RPMI8226 (cell line): ENCODE results near the gene KIN.
"Not testable (repeated sequence)": the region's sequence is repeated elsewhere in the genome, so short reads cannot be mapped to it uniquely, and the experiment has no call there.

Source experiments
- DNase-seq: peaks from one replicate; pipeline ENCODE4 v3.0.0-alpha.2; 2015

Gene KIN

GRCh38 chr10:7718685-7719084 is 69.1 kb downstream of the KIN start:
- DNase-seq, result no peak

GRCh38 chr10:7717767-7718166 is 70.0 kb downstream of the KIN start:
- no peak for DNase-seq

DNA sequence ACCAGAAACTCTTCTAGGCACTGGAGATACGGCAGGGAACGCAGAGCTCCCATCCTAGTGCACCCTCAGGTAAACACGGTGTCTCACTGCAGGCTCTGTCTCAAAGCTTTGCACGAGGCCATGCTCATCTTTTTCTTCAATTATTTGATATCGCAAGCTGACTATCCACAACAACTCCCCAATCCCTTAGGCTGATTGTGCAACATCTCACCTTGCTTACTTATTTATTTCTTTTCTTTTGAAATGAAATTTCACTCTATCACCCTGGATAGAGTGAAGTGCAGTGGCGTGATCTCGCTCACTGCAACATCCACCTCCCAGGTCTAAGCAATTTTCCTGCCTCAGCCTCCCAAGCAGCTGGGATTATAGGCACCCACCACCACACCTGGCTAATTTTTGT is 72.3 kb downstream of the KIN start:
- no peak for DNase-seq

DNA sequence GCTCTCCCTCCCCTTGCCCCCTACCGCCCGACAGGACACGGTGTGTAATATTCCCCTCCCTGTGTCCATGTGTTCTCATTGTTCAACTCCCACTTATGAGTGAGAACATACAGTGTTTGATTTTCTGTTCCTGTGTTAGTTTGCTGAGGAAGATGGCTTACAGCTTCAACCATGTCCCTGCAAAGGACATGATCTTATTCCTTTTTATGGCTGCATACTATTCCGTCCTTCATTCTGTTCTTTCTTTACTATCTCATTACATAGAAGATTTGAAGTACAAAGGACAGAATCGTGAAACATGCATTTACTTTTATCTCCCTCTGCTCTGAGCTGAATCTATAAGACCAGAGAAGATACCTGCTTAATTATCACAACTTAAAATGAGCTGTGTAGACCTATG is 76.7 kb downstream of the KIN start:
- DNase-seq, result not testable (repeated sequence)

DNA sequence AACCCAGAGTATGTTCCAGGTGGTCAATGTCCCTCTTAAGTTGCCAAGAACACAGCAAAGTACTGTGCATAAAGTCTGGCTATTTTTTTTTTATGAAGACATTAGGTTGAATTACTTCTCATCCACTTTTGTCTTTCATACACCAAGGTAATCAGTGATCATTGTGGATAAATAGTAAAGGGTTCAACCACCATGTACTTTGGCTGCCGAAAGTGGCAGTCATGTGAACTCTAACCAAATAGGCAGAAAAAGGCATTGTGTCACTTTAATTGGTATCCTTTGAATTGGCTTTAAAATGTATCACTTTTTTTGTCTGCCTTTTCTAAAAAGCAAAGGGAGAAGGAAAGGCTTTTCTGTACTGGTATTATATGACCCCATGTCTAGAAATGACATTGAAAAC is 77.3 kb downstream of the KIN start:
- no peak for DNase-seq

DNA sequence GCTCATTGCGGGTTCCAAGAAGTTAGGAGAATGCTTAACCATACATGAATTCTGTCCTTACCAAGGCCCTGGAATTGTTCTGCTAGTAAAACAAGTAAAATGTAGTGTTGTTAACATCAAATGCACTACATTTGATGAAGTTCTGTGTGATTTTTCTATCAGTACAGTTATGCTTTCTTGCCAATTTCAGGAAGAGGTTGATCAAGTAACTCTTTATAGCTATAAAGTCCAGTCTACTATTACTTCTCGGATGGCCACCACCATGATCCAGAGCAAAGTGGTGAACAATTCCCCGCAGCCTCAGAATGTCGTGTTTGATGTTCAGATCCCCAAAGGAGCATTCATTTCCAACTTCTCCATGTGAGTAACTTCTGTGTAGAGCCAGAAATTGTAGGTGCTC is 79.0 kb downstream of the KIN start:
- no peak for DNase-seq

DNA sequence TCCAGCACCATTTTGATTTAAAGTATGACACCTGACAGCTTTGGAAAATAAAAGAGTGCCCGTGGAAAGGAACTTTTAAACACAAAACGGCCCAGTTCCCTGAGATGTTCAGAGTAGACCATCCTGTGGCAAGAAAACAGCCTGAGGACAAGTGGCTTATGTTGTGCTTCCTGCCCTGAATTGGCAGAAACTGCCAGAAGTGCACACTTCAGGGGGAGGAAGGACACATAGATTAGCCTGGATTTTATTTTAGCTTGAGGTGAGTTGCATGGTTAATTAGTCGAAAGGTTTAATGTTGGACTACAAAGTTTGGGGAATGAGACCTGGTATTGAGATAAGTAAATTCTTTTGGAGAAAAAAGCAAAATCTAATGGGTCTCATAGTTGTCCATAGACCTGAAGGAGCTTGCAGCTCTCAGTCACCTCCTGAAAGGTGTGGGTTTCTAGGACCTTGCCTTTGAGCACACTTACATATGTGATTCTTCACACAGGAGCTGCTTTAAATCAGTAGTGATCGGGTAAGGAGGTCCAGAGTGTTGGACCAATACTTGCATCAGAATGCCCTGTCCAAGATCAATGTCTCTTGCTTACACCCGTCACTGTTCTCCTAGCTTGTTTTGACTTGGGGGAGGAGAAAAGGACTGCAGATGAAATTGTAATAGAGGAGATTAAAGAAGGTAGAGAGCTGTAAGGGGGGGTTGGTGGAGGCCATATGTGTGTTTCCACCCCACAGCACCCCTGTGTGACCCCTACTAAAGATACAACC is 79.8 kb downstream of the KIN start:
- DNase-seq, result no peak

DNA sequence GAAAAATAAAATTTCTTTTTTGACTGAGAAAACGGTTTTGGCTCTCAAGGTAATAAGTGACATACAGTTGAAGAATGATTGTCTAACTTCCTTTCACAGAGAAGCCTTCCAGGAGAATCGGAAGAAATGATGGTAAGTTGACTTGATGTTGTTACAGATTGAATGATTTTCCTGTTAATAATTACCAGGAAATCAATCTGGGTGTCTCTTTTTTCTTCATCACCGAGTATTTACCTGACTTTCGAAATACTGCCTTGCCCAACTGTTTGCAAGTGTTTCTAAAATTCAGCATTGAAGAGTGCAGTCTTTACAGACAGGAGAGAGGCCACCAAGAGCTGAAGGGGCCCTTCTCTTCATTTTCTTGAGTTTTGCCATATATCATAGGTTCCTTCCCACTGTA is 80.7 kb downstream of the KIN start:
- no peak for DNase-seq

GRCh38 chr10:7706534-7707073 is 81.2 kb downstream of the KIN start:
- DNase-seq, result no peak

GRCh38 chr10:7705341-7705740 is 82.5 kb downstream of the KIN start:
- no peak for DNase-seq

DNA sequence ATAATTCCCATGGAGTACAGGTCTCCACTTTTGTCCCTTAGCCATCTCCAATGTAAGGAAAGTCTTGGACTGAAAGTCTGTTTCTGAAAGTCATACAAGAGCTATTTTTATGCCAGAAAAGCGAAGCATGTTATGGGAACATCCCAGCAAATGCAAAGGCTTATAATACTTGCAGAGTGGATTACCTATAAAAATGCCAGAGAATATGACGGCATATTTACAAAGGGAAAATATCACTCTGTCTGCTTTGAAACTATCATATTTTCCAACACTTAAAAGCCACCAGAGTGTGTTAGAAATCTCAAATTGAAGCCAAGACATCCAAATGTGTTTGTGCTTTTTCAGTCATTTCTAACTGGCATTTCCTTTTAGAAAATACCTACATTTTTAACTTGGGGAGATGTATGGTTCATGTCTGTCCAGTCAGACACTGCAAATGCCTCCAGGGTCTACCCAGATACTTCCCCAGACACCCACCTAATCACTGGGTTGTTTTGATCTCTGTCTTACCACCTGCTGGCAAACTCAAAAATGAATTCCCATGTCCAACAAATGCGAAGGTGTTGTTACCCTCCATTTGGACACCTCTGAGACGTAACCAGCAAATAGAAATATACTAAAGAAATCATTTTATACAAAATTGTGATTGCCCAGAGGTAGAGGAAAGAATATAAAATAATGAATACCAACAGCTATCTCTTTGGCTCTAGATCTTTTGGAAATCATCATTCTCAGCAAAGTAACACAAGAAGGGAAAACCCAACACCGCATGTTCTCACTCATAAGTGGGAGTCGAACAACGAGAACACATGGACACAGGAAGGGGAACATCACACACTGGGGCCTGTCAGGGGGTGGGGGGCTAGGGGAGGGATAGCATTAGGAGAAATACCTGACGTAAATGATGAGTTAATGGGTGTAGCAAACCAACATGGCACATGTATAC is 83.4 kb downstream of the KIN start:
- DNase-seq, result no peak

GRCh38 chr10:7703140-7703539 is 84.7 kb downstream of the KIN start, which contains the start of gene ITIH2:
Gene ITIH2 (plus strand): TSS chr10:7703316. CDS start chr10:7703435, 119 bp downstream.
- DNase-seq, result no peak

- no peak for DNase-seq
Observed at GRCh38 chr10:7702288-7702812, 85.4 kb downstream of the KIN start.

- DNase-seq, result no peak
Observed at GRCh38 chr10:7701158-7701742, 86.5 kb downstream of the KIN start.
